GM18951 (cell line): ENCODE measurements around the gene YJEFN3.

Experiments used
- POLR2A ChIP-seq: IDR thresholded peaks from 4 replicates; pipeline ENCODE4 v1.6.1; 2011; ENCODE audit warnings: mild to moderate bottlenecking; ENCODE audit not compliant: insufficient read length, insufficient read depth; ENCODE audit errors: extremely low read depth
- in situ Hi-C: fragments of 300-500 bp; cut with MboI; formaldehyde crosslinking; loops from one replicate; pipeline ENCODE4 v1.12.0; 2022; ENCODE audit warnings: low sequenced_read_pairs, mixed read lengths, inconsistent platforms; ENCODE audit not compliant: unreplicated experiment

YJEFN3 gene

DNA sequence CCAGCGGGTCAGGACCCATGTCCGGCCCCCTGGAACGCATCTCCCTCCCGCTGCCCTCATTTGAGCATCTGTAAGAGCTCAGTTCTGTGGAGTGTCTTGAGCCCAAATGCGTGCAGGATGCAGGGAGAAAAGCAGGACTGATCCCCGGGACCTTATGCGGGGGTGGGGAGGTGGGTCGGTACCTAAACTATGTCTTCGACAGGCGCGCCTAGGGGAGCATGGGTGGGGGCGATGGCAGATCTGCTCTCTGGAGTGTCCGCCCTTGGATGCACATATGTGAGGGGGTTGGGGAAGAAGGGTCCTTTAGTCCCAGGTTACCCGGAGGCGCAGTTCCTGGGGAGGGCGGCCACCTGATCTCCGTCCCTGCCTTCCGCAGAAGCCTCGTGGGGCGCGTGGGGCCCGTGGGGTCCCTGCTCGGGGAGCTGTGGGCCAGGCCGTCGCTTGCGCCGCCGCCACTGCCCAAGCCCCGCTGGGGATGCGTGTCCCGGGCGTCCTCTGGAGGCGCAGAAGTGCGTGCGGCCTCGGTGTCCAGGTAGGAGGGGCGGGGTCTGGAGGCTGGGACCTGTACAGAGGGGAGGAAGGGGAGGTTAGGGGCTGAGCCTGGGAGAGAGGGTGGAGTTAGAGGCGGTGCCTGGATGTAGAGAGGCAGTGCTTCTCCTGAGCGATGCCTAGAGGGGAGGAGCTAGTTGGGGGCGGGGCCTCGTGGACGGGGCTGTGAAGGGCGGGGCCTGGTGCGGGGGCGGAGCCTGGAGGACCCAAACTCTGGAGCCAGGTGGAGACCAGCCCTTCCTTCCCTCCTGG, 12.2 kb downstream of the YJEFN3 start:
- no peak for TF ChIP-seq POLR2A
- in situ Hi-C loops, result loop anchor here (25.0 kb wide), 1 partner anchor 421 kb away; no protein-coding TSS in a partner anchor

DNA sequence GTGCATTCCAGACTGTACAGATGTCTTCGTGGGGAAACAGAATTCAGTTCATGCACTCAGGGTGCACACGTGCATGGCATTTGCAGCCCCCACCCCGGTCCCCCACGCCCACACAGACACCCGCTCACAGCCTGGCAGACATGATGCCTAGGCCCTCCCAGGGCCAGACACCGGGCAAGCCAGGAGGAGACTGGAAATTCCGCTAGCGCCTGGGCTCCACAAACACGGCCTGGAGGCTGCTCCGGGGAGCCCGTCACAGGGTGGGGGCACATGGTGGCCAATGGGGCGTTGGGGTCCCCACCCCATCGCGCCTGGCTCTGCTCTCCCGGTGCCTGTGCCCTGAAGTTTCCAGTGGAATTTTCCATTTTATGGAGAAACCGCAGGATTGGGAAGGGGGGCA, 12.9 kb downstream of the YJEFN3 start:
- in situ Hi-C loops, result loop anchor here (25.0 kb wide), 1 partner anchor 421 kb away; no protein-coding TSS in a partner anchor
- no peak for TF ChIP-seq POLR2A

DNA sequence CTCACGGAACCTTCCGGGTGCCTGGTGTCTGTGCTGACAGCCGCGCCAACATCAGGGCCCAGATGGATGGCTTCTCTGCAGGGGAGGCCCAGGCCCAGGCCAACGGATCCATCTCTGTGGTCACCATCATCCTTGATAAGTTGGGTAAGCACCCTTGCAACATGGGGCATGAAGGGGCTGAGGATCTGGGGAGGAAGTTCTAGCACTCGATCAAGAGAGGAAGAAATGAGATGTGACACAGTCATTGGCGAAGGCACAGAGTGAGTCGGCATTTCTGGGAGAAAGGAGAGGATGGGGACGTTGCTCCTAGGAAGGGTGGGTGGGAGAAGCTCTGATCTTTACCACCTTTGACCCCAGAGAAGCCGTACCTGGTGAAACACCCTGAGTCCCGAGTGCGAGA, 13.8 kb downstream of the YJEFN3 start:
- no peak for TF ChIP-seq POLR2A
- in situ Hi-C loops, result loop anchor here (25.0 kb wide), 1 partner anchor 420 kb away; no protein-coding TSS in a partner anchor

DNA sequence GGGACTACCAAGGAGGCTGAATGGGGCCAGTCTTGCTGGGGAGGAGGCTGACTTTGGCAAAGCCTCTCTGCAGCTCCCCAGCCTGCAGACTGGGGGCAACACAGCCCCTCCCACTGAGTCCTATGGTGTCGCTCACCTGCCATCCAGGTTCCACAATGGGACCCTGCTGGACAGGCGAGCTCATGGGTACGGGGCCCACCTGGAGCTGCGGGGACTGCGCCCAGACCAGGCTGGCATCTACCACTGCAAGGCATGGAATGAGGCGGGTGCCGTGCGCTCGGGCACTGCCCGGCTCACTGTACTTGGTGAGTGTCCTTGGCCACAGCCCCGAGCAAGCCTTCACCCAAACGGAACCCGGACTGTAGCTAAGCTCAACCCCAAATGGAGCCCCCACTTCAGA, 14.4 kb downstream of the YJEFN3 start:
- in situ Hi-C loops, result loop anchor here (25.0 kb wide), 1 partner anchor 419 kb away; no protein-coding TSS in a partner anchor

DNA sequence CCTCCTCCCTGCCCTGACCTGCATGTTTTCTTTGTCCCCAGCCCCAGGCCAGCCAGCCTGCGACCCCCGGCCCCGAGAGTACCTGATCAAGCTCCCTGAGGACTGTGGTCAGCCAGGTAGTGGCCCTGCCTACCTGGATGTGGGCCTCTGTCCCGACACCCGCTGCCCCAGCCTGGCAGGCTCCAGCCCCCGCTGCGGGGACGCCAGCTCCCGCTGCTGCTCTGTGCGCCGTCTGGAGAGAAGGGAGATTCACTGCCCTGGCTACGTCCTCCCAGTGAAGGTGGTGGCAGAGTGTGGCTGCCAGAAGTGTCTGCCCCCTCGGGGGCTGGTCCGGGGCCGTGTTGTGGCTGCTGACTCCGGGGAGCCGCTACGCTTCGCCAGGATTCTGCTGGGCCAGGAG, 14.9 kb downstream of the YJEFN3 start:
- in situ Hi-C loops, result loop anchor here (25.0 kb wide), 1 partner anchor 419 kb away; no protein-coding TSS in a partner anchor
- no peak for TF ChIP-seq POLR2A

More for the DNA sequence above, 14.4 kb downstream of the YJEFN3 start:
- no peak for TF ChIP-seq POLR2A

DNA sequence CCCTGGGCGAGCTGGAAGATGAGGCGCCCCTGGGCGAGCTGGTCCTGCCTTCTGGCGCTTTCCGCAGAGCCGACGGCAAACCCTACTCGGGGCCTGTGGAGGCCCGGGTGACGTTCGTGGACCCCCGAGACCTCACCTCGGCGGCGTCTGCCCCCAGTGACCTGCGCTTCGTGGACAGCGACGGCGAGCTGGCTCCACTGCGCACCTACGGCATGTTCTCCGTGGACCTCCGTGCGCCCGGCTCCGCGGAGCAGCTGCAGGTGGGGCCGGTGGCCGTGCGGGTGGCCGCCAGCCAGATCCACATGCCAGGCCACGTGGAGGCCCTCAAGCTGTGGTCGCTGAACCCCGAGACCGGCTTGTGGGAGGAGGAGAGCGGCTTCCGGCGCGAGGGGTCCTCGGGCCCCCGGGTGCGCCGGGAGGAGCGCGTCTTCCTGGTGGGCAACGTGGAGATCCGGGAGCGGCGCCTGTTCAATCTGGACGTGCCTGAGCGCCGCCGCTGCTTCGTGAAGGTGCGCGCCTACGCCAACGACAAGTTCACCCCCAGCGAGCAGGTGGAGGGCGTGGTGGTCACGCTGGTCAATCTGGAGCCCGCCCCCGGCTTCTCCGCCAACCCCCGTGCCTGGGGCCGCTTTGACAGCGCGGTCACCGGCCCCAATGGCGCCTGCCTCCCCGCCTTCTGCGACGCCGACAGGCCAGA, 15.7 kb downstream of the YJEFN3 start:
- TF ChIP-seq POLR2A, result no peak
- in situ Hi-C loops, result loop anchor here (25.0 kb wide), 1 partner anchor 418 kb away; no protein-coding TSS in a partner anchor

DNA sequence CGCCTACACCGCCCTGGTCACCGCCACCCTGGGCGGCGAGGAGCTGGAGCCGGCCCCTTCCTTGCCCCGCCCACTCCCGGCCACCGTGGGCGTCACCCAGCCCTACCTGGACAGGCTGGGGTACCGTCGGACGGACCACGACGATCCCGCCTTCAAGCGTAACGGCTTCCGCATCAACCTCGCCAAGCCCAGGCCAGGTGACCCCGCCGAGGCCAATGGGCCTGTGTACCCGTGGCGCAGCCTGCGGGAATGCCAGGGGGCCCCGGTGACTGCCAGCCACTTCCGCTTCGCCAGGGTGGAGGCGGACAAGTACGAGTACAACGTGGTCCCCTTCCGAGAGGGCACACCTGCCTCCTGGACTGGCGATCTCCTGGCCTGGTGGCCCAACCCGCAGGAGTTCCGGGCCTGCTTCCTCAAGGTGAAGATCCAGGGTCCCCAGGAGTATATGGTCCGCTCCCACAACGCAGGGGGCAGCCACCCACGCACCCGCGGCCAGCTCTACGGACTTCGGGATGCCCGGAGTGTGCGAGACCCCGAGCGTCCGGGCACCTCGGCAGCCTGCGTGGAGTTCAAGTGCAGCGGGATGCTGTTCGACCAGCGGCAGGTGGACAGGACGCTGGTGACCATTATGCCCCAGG, 16.4 kb downstream of the YJEFN3 start:
- in situ Hi-C loops, result loop anchor here (25.0 kb wide), 1 partner anchor 417 kb away; no protein-coding TSS in a partner anchor
- TF ChIP-seq POLR2A, result no peak

DNA sequence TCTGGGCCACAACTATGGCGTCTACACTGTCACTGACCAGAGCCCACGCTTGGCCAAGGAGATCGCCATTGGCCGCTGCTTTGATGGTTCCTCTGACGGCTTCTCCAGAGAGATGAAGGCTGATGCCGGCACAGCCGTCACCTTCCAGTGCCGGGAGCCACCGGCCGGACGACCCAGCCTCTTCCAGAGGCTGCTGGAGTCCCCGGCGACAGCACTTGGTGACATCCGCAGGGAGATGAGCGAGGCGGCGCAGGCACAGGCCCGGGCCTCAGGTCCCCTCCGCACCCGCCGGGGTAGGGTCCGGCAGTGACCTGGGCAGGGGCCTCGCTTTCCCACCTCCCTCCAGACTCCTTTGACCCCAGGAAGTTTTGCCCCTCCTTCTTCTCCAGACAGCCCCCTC, 17.0 kb downstream of the YJEFN3 start:
- no peak for TF ChIP-seq POLR2A
- in situ Hi-C loops, result loop anchor here (25.0 kb wide), 1 partner anchor 417 kb away; no protein-coding TSS in a partner anchor

DNA sequence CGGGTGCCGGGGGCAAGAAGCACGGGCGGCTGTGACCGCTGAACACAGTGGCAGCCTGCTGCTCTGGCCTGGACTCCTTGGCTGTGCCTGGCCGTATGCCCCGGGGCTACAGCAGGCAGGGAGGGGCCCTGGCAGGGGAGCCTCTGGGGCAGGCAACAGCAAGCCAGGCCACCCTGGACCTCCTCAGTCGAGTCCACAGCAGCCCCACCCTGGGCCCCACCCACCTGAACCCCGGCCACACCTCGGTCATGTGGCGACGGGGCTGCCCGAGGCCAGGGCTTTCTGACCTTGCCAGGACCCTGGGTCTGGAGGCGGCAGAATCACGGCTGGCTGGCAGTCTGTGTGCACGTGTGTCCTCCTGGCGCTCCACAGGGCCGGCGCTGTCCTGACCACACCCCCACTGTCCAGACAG, 18.0 kb downstream of the YJEFN3 start:
- in situ Hi-C loops, result loop anchor here (25.0 kb wide), 1 partner anchor 416 kb away; no protein-coding TSS in a partner anchor
- no peak for TF ChIP-seq POLR2A

DNA sequence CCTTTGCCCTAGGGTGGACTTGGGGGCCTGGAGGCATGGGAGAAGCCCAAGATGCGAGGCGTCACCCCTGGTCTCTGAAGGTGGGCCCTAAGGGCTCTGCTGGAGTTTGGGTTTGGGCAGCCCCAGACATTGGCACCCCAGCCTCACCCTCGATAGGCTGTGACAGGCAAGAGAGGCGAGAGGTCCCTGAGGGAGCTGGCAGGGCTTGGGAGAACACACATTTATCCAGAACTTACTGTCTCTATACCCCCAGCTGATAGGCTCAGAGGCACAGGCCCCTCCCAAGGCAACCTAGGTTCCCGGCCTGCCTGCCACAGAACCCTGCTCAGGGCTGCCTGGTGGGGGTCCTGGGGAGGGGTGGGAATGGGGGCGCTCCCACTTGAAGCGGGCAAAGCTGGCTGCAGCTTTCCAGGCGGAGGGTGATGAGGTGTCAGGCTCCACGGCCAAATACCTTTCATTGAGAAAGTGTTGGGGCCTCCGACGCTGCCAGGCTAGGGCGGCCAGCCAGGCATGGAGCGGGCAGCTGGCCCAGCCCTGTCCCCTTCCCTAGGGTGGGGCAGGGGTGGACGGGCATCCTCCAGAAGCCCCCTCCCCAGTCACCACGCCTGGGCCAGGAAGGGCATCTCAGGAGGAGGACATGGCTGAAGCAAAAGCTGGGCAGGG, 19.1 kb downstream of the YJEFN3 start:
- TF ChIP-seq POLR2A, result no peak
- in situ Hi-C loops, result loop anchor here (25.0 kb wide), 1 partner anchor 414 kb away; no protein-coding TSS in a partner anchor

DNA sequence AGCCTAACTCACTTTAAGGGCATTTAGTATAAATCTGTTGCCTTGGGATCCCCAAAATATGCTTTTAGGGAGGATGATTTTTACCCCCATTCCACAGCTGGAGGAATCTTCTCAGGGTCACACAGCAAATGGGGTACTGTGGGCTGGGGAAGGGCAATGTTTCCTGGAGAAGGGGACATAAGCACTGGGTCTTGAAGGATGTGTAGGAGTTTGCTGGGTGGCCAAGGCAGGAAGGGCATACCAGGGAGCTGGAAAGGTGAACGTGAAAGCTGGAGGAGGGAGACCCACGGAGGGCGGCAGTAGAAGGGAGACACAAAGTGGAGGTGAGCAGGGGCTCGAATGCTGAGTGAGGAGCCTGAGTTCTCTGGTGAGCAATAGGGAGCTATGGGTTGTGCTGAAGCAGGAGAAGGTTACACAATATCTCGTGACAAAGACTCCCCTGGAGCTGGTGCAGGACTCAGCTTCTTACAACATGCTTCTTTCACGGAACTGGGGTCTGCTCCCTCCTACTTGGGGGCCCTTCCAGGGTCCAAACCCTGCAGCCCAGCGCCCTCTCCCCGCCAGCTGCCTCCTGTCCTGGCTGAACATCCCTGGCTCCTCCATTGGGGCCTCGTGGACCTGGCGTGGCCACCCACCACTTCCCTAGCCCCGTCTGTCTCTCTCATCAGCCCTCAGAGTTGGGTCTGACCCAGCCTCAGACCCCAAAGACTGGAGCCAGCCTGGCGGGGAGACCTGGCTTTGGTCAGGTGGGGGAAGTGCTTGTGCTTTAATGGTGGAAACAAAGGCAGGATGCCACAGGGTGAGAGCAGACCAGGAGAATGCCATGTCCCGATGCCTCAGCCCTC, 20.4 kb downstream of the YJEFN3 start:
- TF ChIP-seq POLR2A, result no peak
- in situ Hi-C loops, result loop anchor here (25.0 kb wide), 1 partner anchor 413 kb away; no protein-coding TSS in a partner anchor
